Smooth muscle cell (in vitro differentiated cells): ENCODE measurements around the gene CD200R1. TPM values are rescaled to one million over a fixed set of nuclear protein-coding genes. Genes with fewer than 3 reads are reported as not detected.

Source experiments
- DNase-seq: peaks from one replicate; lab custom pipeline; 2025; ENCODE audit not compliant: unreplicated experiment; lab: John Stamatoyannopoulos, UW
- H2AFZ ChIP-seq: fragments of 200-600 bp; sonication (generic); 2 replicates; pipeline ENCODE4 v1.6.0; 2016; ENCODE audit warnings: antibody characterized with exemption, low read depth, mild to moderate bottlenecking
- H3F3A ChIP-seq: fragments of 200-600 bp; sonication (generic); 2 replicates; pipeline ENCODE4 v1.6.0; 2017; ENCODE audit warnings: antibody characterized with exemption, low read depth
- H3K27ac ChIP-seq: fragments of 200-600 bp; sonication (generic); 2 replicates; pipeline ENCODE4 v1.5.1; 2016; ENCODE audit warnings: low read depth, mild to moderate bottlenecking
- H3K27me3 ChIP-seq: fragments of 200-600 bp; sonication (generic); 2 replicates; pipeline ENCODE4 v1.6.1; 2016; ENCODE audit warnings: low read depth, mild to moderate bottlenecking
- H3K36me3 ChIP-seq: fragments of 200-600 bp; sonication (generic); 2 replicates; pipeline ENCODE4 v1.5.1; 2016; ENCODE audit warnings: low read depth
- H3K4me1 ChIP-seq: fragments of 200-600 bp; sonication (generic); 2 replicates; pipeline ENCODE4 v1.5.1; 2016; ENCODE audit warnings: low read depth
- H3K4me2 ChIP-seq: fragments of 200-600 bp; sonication (generic); 2 replicates; pipeline ENCODE4 v1.6.0; 2016; ENCODE audit warnings: mild to moderate bottlenecking
- H3K4me3 ChIP-seq: fragments of 200-600 bp; sonication (generic); 2 replicates; pipeline ENCODE4 v1.5.1; 2016; ENCODE audit warnings: mild to moderate bottlenecking
- H3K79me2 ChIP-seq: fragments of 200-600 bp; sonication (generic); 2 replicates; pipeline ENCODE4 v1.6.0; 2016; ENCODE audit warnings: low read depth, mild to moderate bottlenecking
- H3K9ac ChIP-seq: fragments of 200-600 bp; sonication (generic); 2 replicates; pipeline ENCODE4 v1.6.0; 2016; ENCODE audit warnings: low read depth
- H3K9me3 ChIP-seq: fragments of 200-600 bp; sonication (generic); replicated peaks from 2 replicates; pipeline ENCODE4 v1.5.1; 2016; ENCODE audit warnings: low read depth
- H4K20me1 ChIP-seq: fragments of 200-600 bp; sonication (generic); 2 replicates; pipeline ENCODE4 v1.6.0; 2016; ENCODE audit warnings: low read depth
- CTCF ChIP-seq: fragments of 200-600 bp; sonication (generic); IDR thresholded peaks from 2 replicates; pipeline ENCODE4 v1.5.1; 2017; ENCODE audit warnings: borderline replicate concordance, mild to moderate bottlenecking, antibody characterized with exemption; ENCODE audit not compliant: insufficient read depth, poor library complexity, severe bottlenecking
- WGBS: methylation state at CpG from one replicate; pipeline ENCODE4 v1.1.7; 2016; ENCODE audit warnings: low lambda C conversion rate; 5-methylcytosine and 5-hydroxymethylcytosine counted together
- polyA plus RNA-seq: library from polyadenylated mRNA; unstranded; fragments of >200 nt; fragmentation: Nextera tagmentation; extraction: Ambion mirVana; gene quantifications from 2 replicates; pipeline ENCODE4 v1.2.1, GENCODE V29; 2016
- total RNA-seq: library from RNA; depleted of rRNA; stranded (reverse); fragments of >200 nt; gene quantifications from 2 replicates; pipeline ENCODE4 v1.2.3, GENCODE V29; 2014

CD200R1 gene
- total and polyA plus RNA-seq, 2 experiments from 2014 or later = 1.1 TPM; not detected in 1

DNA sequence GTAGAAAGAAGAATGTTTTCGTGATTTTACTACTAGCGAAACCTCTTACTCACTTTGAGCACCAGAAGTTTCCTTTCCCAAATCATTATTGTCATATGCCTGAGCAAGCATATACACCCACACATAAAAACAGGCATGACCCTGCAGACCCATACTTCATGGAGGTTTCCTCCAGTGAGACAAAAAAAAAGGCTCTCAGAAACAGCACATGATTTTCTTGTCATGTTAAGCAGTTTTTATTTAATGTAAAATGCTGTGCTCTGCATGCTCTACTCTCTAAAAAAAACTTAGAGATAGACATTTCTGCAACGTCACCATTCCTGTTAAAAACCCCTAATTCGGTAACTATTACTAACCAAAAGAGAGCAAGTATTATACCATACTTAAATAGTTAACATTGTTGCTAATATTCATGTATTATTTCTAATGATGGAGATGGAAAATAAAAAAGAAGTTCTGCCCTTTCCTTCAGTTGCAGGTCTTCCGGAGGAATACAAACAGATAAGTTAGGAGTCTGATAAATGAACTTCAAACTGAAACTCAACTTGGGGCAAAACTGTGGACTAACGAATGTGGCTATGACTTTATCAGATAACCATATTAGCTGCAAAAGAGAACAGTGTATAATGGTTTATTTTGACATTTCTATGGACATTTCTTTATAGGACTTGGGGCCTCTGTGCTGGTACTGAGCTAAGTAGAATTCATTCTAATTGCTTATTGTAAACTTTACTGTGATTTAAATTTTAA is 15.9 kb downstream of the CD200R1 start:
- H3K27ac ChIP-seq = no peak overlapping the region
- no peaks in the 10 kb centered on the region for H3F3A ChIP-seq
- peak overlapping the region; percentile 6 for H2AFZ ChIP-seq
- no peak overlapping the region for H3K4me2 ChIP-seq
- H3K27me3 ChIP-seq = no peaks in the 10 kb centered on the region
- H3K9ac ChIP-seq = no peak overlapping the region
- TF ChIP-seq CTCF = no peak
- no peaks in the 10 kb centered on the region for H4K20me1 ChIP-seq
- H3K36me3 ChIP-seq = no peaks in the 10 kb centered on the region
- no peaks in the 10 kb centered on the region for H3K9me3 ChIP-seq
- no peak overlapping the region for H3K4me3 ChIP-seq
- no peaks in the 10 kb centered on the region for H3K79me2 ChIP-seq
- H3K4me1 ChIP-seq = no peaks in the 10 kb centered on the region
- no peak for DNase-seq
- WGBS = 82% methylated on average over 6 of the region's 6 CpGs

GRCh38 chr3:112956351-112956750 is 18.6 kb downstream of the CD200R1 start:
- DNase-seq = no peak
- H3K4me1 ChIP-seq = no peaks in the 10 kb centered on the region
- H4K20me1 ChIP-seq = no peaks in the 10 kb centered on the region
- H3K9me3 ChIP-seq = no peaks in the 10 kb centered on the region
- no peak overlapping the region for H3K4me3 ChIP-seq
- H3K79me2 ChIP-seq = no peaks in the 10 kb centered on the region
- no peaks in the 10 kb centered on the region for H3K27me3 ChIP-seq
- H3K27ac ChIP-seq = no peak overlapping the region
- H3K4me2 ChIP-seq = no peak overlapping the region
- no peak for TF ChIP-seq CTCF
- no peaks in the 10 kb centered on the region for H3K36me3 ChIP-seq
- H3K9ac ChIP-seq = no peak overlapping the region
- H2AFZ ChIP-seq = no peak overlapping the region
- H3F3A ChIP-seq = no peaks in the 10 kb centered on the region

DNA sequence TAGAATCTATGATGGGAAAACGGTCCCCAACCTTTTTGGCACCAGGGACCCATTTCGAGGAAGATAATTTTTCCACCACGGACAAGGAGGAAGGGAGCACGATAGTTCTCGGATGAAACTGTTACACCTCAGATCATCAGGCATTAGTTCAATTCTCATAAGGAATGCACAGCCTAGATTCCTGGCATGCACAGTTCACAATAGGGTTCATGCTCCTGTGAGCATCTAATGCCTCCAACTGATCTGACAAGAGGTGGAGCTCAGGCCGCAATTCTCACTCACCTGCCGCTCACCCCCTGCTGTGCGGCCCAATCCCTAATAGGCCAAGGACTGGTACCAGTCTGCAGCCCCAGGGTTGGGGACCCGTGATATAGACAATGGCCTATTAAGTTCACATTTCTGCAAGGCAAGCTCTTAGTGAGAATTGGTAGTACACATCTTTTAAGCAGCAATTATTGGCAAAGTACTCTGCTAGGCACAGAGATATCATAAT is 26.5 kb downstream of the CD200R1 start:
- H3K4me3 ChIP-seq = no peak overlapping the region
- 87% methylated on average over 9 of the region's 9 CpGs for WGBS
- no peak overlapping the region for H3K27ac ChIP-seq
- H3K4me1 ChIP-seq = no peaks in the 10 kb centered on the region
- H3K36me3 ChIP-seq = no peaks in the 10 kb centered on the region
- H2AFZ ChIP-seq = no peak overlapping the region
- H3K9me3 ChIP-seq = peaks cover 3% of the 10 kb centered on the region
- no peak overlapping the region for H3K4me2 ChIP-seq
- H3K9ac ChIP-seq = no peak overlapping the region
- no peak for DNase-seq
- H3F3A ChIP-seq = no peaks in the 10 kb centered on the region
- no peaks in the 10 kb centered on the region for H4K20me1 ChIP-seq
- no peaks in the 10 kb centered on the region for H3K79me2 ChIP-seq
- H3K27me3 ChIP-seq = no peaks in the 10 kb centered on the region
- TF ChIP-seq CTCF = no peak
